Endodermal cell (in vitro differentiated cells): ENCODE data around the gene PARM1. TPM values are rescaled to one million over a fixed set of nuclear protein-coding genes. Genes with fewer than 3 reads are reported as not detected.

ENCODE experiments used
- DNase-seq: peaks from one replicate; pipeline ENCODE4 v3.0.0-alpha.2; 2017
- H3K27ac ChIP-seq: 2 replicates; pipeline ENCODE4 v1.5.1; 2013; ENCODE audit warnings: mild to moderate bottlenecking, low read depth, low read length, moderate library complexity
- H3K27me3 ChIP-seq: 2 replicates; pipeline ENCODE4 v1.6.1; 2013; ENCODE audit warnings: mild to moderate bottlenecking, low read length, moderate library complexity; ENCODE audit not compliant: insufficient read depth, control insufficient read depth, poor library complexity, severe bottlenecking
- H3K36me3 ChIP-seq: 2 replicates; pipeline ENCODE4 v1.7.0; 2013; ENCODE audit warnings: mild to moderate bottlenecking, low read length, moderate library complexity; ENCODE audit not compliant: control insufficient read depth, insufficient read depth
- H3K4me1 ChIP-seq: one replicate; pipeline ENCODE4 v1.7.0; 2013; ENCODE audit warnings: low read length; ENCODE audit not compliant: control insufficient read depth, insufficient read depth
- H3K4me3 ChIP-seq: 2 replicates; pipeline ENCODE4 v1.5.1; 2013; ENCODE audit warnings: mild to moderate bottlenecking, low read length, moderate library complexity
- H3K9ac ChIP-seq: 2 replicates; pipeline ENCODE4 v1.6.1; 2013; ENCODE audit warnings: mild to moderate bottlenecking, low read length, moderate library complexity; ENCODE audit not compliant: poor library complexity, severe bottlenecking; ENCODE audit errors: extremely low read depth
- H3K9me3 ChIP-seq: 2 replicates; pipeline ENCODE4 v1.6.1; 2013; ENCODE audit warnings: mild to moderate bottlenecking, low read length, moderate library complexity; ENCODE audit not compliant: control insufficient read depth
- H3K27ac Mint-ChIP-seq: 2 replicates; pipeline ENCODE4 v1.8.0; 2020; ENCODE audit warnings: mixed read lengths
- H3K27me3 Mint-ChIP-seq: 2 replicates; pipeline ENCODE4 v1.8.0; 2021; ENCODE audit warnings: mild to moderate bottlenecking, mixed read lengths; ENCODE audit not compliant: insufficient read depth
- H3K36me3 Mint-ChIP-seq: 2 replicates; pipeline ENCODE4 v1.8.0; 2020; ENCODE audit warnings: low read depth, mixed read lengths
- H3K4me1 Mint-ChIP-seq: 2 replicates; pipeline ENCODE4 v1.8.0; 2020; ENCODE audit warnings: mixed read lengths
- H3K4me3 Mint-ChIP-seq: 2 replicates; pipeline ENCODE4 v1.8.0; 2020; ENCODE audit warnings: mild to moderate bottlenecking, moderate library complexity, mixed read lengths
- H3K9me3 Mint-ChIP-seq: 2 replicates; pipeline ENCODE4 v1.8.0; 2020; ENCODE audit warnings: mild to moderate bottlenecking, mixed read lengths
- CTCF ChIP-seq: fragments of 200-600 bp; sonication (generic); conservative IDR thresholded peaks from 2 replicates; pipeline ENCODE4 v1.5.0; 2021; ENCODE audit warnings: antibody characterized with exemption, mild to moderate bottlenecking
- WGBS, 2 experiments: methylation state at CpG; one replicate each; pipeline versions ENCODE4 v1.1.5 to v1.1.7; 2013; ENCODE audit warnings: missing lambda C conversion rate in 2 of 2, mixed read lengths in 1 of 2; ENCODE audit not compliant: insufficient coverage in 1 of 2, insufficient read length in 1 of 2; 5-methylcytosine and 5-hydroxymethylcytosine counted together
- total RNA-seq, 2 donors: library from RNA; stranded (reverse); fragmentation: NEBNext Ultra II Directional in 1 of 2; extraction: Animal tissue kit (Norgen Biotek cat#: 25700) in 1 of 2; gene quantifications; 2 replicates in 1 of 2; 3 replicates in 1 of 2; pipeline ENCODE4 v1.2.1, GENCODE V29; 2021

PARM1 gene
- total RNA-seq, 2 donors from 2014 or later, result 0.13 to 1.1 TPM

- Mint-ChIP-seq H3K36me3 (no peaks in the 10 kb centered on the region), H3K9me3 (no peaks in the 10 kb centered on the region), H3K4me1 (no peaks in the 10 kb centered on the region), H3K27ac (no peak overlapping the region), H3K4me3 (no peak overlapping the region), H3K27me3 (no peaks in the 10 kb centered on the region)
- no peak overlapping the region for H3K9ac ChIP-seq
- TF ChIP-seq CTCF, result no peak
- no peaks in the 10 kb centered on the region for H3K4me1 ChIP-seq
- DNase-seq, result no peak
- H3K27ac ChIP-seq, result no peak overlapping the region
- no peaks in the 10 kb centered on the region for H3K36me3 ChIP-seq
- H3K9me3 ChIP-seq, result no peaks in the 10 kb centered on the region
- no peaks in the 10 kb centered on the region for H3K27me3 ChIP-seq
- 94 to 97% methylated on average over 6 to 15 of the region's 15 CpGs for WGBS, 2 experiments
- no peak overlapping the region for H3K4me3 ChIP-seq
Measured at GRCh38 chr4:75057369-75057768, 124.5 kb downstream of the PARM1 start.

GRCh38 chr4:75058486-75058885 is 125.6 kb downstream of the PARM1 start:
- WGBS, 2 experiments, result 94 to 95% methylated on average over 2 to 10 of the region's 10 CpGs
- no peaks in the 10 kb centered on the region for H3K36me3 Mint-ChIP-seq
- no peaks in the 10 kb centered on the region for H3K36me3 ChIP-seq
- H3K27me3 Mint-ChIP-seq, result no peaks in the 10 kb centered on the region
- H3K9ac ChIP-seq, result no peak overlapping the region
- no peak overlapping the region for H3K4me3 ChIP-seq
- no peaks in the 10 kb centered on the region for H3K4me1 ChIP-seq
- no peak overlapping the region for H3K27ac ChIP-seq
- H3K4me1 Mint-ChIP-seq, result no peaks in the 10 kb centered on the region
- no peak for DNase-seq
- no peaks in the 10 kb centered on the region for H3K27me3 ChIP-seq
- H3K9me3 Mint-ChIP-seq, result no peaks in the 10 kb centered on the region
- no peaks in the 10 kb centered on the region for H3K9me3 ChIP-seq
- no peak for TF ChIP-seq CTCF
- no peak overlapping the region for H3K27ac Mint-ChIP-seq
- no peak overlapping the region for H3K4me3 Mint-ChIP-seq

- whole genome bisulfite sequencing, 2 experiments, result 92% methylated on average over 3 of the region's 3 CpGs
- DNase-seq, result no peak
- no peaks in the 10 kb centered on the region for H3K27me3 ChIP-seq
- no peaks in the 10 kb centered on the region for H3K4me1 ChIP-seq
- H3K36me3 ChIP-seq, result no peaks in the 10 kb centered on the region
- no peak overlapping the region for H3K4me3 Mint-ChIP-seq
- no peaks in the 10 kb centered on the region for H3K27me3 Mint-ChIP-seq
- no peak for TF ChIP-seq CTCF
- H3K27ac ChIP-seq, result no peak overlapping the region
- no peaks in the 10 kb centered on the region for H3K4me1 Mint-ChIP-seq
- no peak overlapping the region for H3K9ac ChIP-seq
- H3K9me3 ChIP-seq, result no peaks in the 10 kb centered on the region
- no peaks in the 10 kb centered on the region for H3K36me3 Mint-ChIP-seq
- H3K27ac Mint-ChIP-seq, result no peak overlapping the region
- no peaks in the 10 kb centered on the region for H3K9me3 Mint-ChIP-seq
- H3K4me3 ChIP-seq, result no peak overlapping the region
Measured at GRCh38 chr4:75063433-75063832, 130.5 kb downstream of the PARM1 start.
